Stimulated activated effector memory CD8-positive, alpha-beta T cell treated with anti-CD3 and anti-CD28 coated beads, Interleukin-12 subunit alpha, Interleukin-12 subunit beta, amount 100 ng/mL, for 72 hours (primary cell): ENCODE measurements around the gene SCFD1.

Experiments
- ATAC-seq: fragments of 150-1000 bp; cut with Tn5 transposase; 2 replicates; pipeline ENCODE4 v1.10.0; 2021
- DNase-seq, 2 donors: peaks; one replicate each; pipeline ENCODE4 v3.0.0; 2021 to 2022; ENCODE audit warnings: low spot score in 2 of 2
- H3K27ac Mint-ChIP-seq: one replicate; pipeline ENCODE4 v1.8.0; 2022; ENCODE audit warnings: mild to moderate bottlenecking, mixed read lengths
- H3K36me3 Mint-ChIP-seq: one replicate; pipeline ENCODE4 v1.8.0; 2022; ENCODE audit warnings: mild to moderate bottlenecking, mixed read lengths
- H3K4me1 Mint-ChIP-seq: one replicate; pipeline ENCODE4 v1.8.0; 2022; ENCODE audit warnings: mixed read lengths
- H3K4me3 Mint-ChIP-seq: one replicate; pipeline ENCODE4 v1.8.0; 2022; ENCODE audit warnings: mild to moderate bottlenecking, mixed read lengths
- H3K9me3 Mint-ChIP-seq: one replicate; pipeline ENCODE4 v1.8.0; 2022; ENCODE audit warnings: mixed read lengths

SCFD1 gene

DNA sequence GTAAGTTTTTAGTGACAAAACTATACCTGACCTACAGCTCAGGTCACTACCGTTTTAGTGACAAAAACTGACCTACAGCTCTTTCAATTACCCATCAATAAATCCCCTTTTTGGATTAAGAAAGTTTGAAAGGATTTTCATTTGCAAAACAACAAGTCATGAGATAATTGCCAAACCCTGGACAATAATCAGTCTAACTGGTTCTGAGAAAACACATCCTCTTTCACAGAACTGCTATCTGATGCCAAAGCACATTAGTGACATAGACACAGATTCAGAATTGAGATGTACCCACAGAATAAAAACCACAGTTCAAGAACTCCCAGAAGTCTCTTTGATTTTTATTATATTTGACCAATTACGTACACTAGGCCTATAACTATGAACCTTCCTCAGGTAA lies 126.2 kb downstream of the SCFD1 start:
- Mint-ChIP-seq H3K4me3 (no peak overlapping the region), H3K9me3 (no peaks in the 10 kb centered on the region), H3K4me1 (no peaks in the 10 kb centered on the region), H3K27ac (no peak overlapping the region), H3K36me3 (no peaks in the 10 kb centered on the region)
- no peak for ATAC-seq
- DNase-seq: no peak

DNA sequence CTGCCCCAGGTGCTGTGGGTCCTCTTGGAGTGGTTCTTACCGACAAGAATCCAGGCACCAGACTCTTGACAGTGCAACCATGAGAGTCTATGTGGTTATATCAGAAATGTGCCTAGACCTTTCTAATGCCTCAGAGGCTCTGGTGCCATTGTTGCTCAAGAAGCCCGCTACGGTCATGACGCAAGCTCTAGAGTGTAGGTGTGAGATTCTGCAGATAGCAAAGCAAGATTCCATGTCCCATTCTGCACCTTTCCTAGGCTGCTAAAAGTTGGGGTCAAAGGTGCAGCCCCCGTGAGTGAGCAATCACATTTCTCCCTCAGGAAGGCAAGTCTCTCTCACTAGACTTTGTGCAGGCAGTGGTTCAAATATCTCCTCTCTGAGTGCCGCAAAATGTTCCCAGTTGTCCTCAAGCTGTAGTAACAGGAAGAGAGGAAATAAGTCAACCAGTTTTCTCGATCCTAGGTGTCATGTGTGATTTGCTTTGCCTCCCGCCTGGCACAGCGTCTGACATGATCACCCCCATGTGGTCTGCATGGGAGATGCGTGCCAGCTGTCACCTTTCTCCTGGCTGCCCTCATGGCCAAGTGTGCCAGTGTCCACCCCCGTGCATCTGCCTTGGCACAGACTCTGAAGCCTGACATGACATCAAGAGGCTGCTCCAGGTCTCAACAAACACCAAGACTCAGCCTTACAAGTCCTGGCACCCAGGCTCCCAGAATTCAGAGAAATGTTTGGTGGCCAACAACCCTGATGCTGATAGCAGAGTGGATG lies 129.7 kb downstream of the SCFD1 start:
- Mint-ChIP-seq H3K9me3 (no peaks in the 10 kb centered on the region), H3K36me3 (no peaks in the 10 kb centered on the region), H3K27ac (no peak overlapping the region), H3K4me1 (no peaks in the 10 kb centered on the region), H3K4me3 (no peak overlapping the region)
- ATAC-seq (no peak), DNase-seq (no peak)

DNA sequence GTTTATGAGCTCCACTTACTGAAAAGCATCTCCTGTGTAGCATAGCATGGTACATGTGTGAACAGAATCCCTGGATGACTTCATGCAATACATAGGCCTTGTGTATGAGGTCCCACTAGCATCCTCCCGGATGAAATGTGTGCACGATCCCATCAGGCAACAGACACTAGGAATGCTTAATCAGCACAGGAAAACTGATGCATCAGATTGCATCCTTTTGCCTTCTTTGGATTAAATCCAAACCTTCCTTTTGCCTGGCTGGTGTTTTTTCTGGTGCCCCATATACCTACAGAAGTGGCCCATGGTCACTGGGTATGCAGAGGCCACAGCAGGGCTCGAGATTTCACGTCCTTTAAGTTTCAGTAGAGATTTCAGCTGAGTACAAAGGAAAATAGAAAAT lies 131.3 kb downstream of the SCFD1 start:
- DNase-seq (no peak), ATAC-seq (no peak)
- no peaks in the 10 kb centered on the region for H3K4me1 Mint-ChIP-seq
- H3K4me3 Mint-ChIP-seq: no peak overlapping the region
- no peaks in the 10 kb centered on the region for H3K9me3 Mint-ChIP-seq
- H3K36me3 Mint-ChIP-seq: no peaks in the 10 kb centered on the region
- no peak overlapping the region for H3K27ac Mint-ChIP-seq

DNA sequence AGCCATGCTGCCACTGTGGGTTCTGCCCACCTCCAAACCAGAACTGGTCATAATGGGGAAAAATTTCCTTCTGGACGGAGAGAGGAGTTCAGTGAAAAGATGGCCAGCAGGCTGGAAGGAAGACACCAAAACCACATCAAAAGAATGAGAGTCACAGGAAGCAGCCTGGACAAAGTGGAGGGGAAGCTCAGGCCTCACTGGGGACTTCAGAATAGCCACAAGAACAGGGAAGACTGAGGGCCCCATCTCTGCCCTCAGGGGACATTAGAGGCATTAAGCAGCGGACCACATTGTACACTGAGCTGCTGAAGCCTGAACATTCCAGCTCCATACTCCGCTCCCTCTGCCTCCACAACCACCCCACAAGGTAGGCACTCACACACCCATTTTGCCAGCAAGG lies 132.7 kb downstream of the SCFD1 start:
- no peaks in the 10 kb centered on the region for H3K4me1 Mint-ChIP-seq
- H3K36me3 Mint-ChIP-seq: no peaks in the 10 kb centered on the region
- DNase-seq (no peak), ATAC-seq (no peak)
- no peak overlapping the region for H3K27ac Mint-ChIP-seq
- no peak overlapping the region for H3K4me3 Mint-ChIP-seq
- H3K9me3 Mint-ChIP-seq: no peaks in the 10 kb centered on the region

DNA sequence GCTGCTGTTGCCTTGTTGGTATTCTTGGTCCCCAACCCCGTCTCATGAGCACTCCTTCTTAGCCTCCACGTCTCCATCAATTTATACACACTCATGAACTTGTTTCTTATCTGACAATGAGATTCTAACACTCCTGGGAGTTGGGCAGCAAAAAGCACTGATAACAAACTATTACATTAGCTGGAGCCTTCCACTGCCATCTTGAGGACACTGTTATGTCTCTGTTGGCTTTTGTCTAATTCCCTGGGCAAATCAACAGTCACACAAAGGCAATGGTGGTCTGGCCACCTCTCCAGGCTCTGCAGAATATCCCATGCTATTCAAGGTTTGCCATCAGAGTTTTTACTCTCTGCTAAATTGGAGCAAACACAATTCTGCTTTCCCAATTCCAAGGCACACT lies 134.5 kb downstream of the SCFD1 start:
- no peaks in the 10 kb centered on the region for H3K4me1 Mint-ChIP-seq

DNA sequence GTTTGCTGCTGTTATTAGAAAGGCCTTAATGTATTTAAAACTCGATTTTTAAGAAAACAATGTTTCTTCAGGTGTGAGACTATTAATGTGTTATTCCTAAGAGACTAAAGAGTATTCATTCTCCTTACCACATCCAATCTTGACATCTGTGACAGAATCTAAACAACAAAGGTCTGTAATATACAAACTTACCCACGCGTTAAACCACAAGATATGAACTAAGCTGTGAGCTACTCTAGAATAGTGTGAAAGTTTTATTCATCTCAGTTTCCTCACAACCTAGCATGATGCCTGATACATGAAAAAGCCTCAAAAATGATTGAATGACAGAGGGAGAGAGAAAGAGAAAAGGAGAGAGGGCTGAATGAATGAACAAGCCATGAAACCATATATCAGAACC lies 135.0 kb downstream of the SCFD1 start:
- no peak for ATAC-seq
- H3K4me3 Mint-ChIP-seq: no peak overlapping the region
- no peaks in the 10 kb centered on the region for H3K36me3 Mint-ChIP-seq
- H3K9me3 Mint-ChIP-seq: no peaks in the 10 kb centered on the region
- H3K4me1 Mint-ChIP-seq: no peaks in the 10 kb centered on the region
- no peak for DNase-seq
- H3K27ac Mint-ChIP-seq: no peak overlapping the region

More for the DNA sequence above, 134.5 kb downstream of the SCFD1 start:
- Mint-ChIP-seq H3K9me3 (no peaks in the 10 kb centered on the region), H3K27ac (no peak overlapping the region), H3K36me3 (no peaks in the 10 kb centered on the region), H3K4me3 (no peak overlapping the region)
- no peak for DNase-seq
- no peak for ATAC-seq

DNA sequence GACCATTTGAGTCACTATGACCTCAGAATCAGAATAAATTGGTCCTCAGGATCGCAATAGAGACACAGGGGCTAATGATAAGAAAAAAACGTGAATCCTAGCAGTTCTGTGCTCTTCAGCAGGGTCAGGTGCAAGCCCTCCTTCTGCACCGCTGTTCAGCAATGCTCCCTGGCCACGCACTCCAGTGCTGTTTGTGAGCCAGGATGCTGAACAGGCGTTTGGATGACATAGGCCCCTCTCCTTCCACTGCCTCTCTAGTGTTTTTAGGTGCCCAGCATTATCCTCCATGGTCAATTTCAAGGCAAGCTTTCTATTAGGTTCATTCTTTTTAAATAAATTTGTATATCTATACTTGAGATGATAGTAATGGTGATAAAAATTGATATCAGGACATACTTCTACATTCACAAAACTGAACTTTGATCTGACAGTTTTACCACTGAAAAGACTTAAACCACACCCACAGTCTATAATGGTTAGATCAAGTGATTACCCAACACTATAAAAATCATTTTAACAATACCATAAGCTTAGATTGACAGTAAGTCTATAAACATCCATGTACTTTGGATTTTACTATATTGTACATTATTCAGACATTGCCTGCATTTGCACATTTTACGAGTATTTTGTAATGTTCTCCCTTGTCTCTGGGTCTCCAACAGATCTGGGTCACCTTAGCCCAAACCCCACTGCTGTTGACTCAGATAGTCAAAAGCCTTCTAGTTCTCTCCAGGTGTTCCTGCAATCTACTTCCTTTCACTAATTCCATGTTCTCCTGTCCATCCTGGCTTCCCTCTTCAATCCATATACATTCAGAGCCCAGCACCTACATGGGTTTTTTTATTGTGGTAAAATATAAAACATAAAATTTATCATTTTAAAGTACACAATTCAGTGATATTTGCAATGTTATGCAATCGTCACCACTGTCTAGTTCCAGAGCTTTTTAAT lies 137.3 kb downstream of the SCFD1 start:
- Mint-ChIP-seq H3K4me1 (no peaks in the 10 kb centered on the region), H3K4me3 (no peak overlapping the region), H3K9me3 (peaks cover 11% of the 10 kb centered on the region), H3K36me3 (no peaks in the 10 kb centered on the region), H3K27ac (no peak overlapping the region)
- DNase-seq (no peak), ATAC-seq (no peak)

DNA sequence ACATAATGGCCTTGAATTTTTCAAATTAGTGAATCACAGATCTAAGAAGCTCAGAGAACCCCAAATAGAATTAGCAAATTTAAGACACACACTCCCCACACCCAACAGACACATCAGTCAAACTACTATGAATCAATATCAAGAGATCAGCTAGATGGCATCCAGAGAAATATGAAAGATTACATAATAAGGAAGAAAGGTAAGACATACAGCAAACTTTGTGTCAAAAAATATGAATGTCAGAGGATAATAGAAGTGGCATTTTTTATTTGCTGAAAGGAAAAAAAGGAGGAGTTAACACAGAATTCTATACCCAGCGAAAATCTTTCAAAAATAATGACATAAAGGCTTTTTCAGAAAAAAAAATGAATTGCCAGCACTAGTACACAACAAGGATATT lies 141.8 kb downstream of the SCFD1 start:
- DNase-seq: no peak
- no peaks in the 10 kb centered on the region for H3K36me3 Mint-ChIP-seq
- H3K4me1 Mint-ChIP-seq: no peaks in the 10 kb centered on the region
- no peak overlapping the region for H3K4me3 Mint-ChIP-seq
- ATAC-seq: no peak
- H3K27ac Mint-ChIP-seq: no peak overlapping the region
- H3K9me3 Mint-ChIP-seq: peaks cover 13% of the 10 kb centered on the region

DNA sequence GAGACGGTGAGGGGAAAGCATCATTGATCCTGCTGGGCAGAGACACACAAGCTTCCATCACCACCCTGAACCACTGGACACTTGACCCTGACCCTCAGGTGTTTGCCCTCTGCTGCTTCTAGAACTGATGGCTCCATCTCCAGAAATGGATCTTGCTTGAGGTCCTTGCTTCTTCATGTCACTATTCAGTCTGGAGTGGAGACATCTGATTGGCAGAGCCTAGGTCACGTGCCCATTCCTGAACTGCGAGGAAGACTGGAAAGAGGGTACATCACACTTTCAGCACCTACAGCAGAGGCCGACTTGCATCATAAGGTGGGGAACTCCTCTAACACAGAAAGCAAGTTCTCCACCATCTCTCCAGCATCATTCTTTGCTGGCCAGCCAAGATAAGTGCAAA lies 145.5 kb downstream of the SCFD1 start:
- Mint-ChIP-seq H3K27ac (no peak overlapping the region), H3K4me3 (no peak overlapping the region), H3K9me3 (peaks cover 13% of the 10 kb centered on the region), H3K4me1 (no peaks in the 10 kb centered on the region), H3K36me3 (no peaks in the 10 kb centered on the region)
- DNase-seq (no peak), ATAC-seq (no peak)

DNA sequence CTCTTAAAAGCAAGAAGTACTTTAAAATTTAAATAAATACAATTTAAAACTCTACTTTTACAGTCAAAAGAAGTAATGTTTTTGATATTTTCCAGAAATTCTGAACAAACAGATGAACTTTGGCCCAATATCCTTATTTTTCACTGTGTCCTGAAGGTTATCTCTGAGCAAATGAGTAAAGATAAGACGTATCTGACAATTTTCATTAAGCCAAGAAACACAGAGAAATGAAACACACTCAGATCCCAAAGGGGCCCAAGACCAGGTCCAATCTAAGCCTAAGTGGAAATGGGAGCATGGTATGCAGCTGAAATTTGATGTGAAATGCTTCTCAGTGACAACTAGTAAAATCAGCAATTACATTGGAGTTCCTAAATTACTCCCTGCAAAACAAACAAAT lies 146.7 kb downstream of the SCFD1 start:
- Mint-ChIP-seq H3K27ac (no peak overlapping the region), H3K4me3 (no peak overlapping the region), H3K36me3 (no peaks in the 10 kb centered on the region), H3K9me3 (peaks cover 9% of the 10 kb centered on the region), H3K4me1 (no peaks in the 10 kb centered on the region)
- no peak for DNase-seq
- ATAC-seq: no peak

DNA sequence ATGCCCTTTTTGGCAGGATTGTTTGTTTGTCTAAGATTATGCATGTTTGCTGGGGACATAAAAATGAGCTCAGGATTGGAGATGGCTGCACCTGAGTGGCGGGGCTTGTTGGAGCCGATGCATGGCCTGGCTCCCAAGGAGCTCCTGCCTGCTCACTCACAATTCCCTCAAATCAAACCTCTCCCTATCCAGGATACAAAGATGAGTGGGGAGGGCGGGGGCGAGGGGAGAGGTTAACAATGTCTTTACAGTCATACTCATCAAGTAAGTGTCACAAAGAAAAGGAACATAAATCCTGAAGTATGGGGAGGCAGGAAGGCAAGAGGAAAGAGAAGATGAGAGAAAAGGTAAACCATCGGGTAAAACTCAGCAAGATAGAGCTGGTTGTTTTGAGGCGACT lies 148.3 kb downstream of the SCFD1 start:
- no peaks in the 10 kb centered on the region for H3K9me3 Mint-ChIP-seq
- H3K4me1 Mint-ChIP-seq: no peaks in the 10 kb centered on the region
- no peaks in the 10 kb centered on the region for H3K36me3 Mint-ChIP-seq
- no peak overlapping the region for H3K27ac Mint-ChIP-seq
- DNase-seq (no peak), ATAC-seq (no peak)
- H3K4me3 Mint-ChIP-seq: no peak overlapping the region

DNA sequence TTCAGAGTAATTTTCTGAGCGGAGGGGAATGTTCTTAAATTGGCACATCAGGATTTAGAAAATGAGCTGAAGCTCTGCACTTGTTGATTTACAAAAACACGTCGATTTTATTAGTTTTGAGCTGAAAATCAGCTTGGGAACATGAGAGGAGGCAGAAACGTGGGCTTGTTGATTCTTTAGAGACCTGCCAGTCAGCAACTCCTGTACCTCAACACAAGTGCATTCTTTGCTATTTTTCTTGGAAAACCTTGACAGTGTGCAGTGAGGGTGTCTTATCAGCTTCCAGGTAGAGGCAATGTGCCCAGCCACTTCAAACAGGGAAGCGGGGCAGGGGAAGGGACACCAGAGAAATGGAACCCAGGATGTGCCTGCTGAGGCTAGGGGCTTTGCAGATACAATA lies 149.5 kb downstream of the SCFD1 start:
- ATAC-seq: no peak
- no peaks in the 10 kb centered on the region for H3K36me3 Mint-ChIP-seq
- H3K9me3 Mint-ChIP-seq: no peaks in the 10 kb centered on the region
- no peak for DNase-seq
- H3K27ac Mint-ChIP-seq: no peak overlapping the region
- no peaks in the 10 kb centered on the region for H3K4me1 Mint-ChIP-seq
- no peak overlapping the region for H3K4me3 Mint-ChIP-seq

DNA sequence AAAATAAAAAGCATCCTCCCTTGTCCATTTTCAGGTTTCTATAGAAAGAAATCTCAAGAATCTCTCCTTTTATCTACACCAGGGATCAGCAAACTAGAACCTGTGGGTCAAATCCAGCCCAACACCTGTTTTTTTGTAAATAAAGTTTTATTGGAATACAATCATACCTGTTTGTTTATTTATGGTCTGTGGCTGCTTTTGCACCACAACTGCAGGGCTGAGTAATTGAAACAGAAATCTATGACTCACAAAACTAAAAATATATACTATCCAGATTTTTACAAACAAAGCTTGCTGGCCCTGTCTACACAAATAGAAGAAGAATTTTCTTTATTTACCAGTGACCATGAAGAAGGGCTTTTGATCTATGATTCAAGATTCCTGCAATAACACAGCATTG lies 157.1 kb downstream of the SCFD1 start:
- DNase-seq (no peak), ATAC-seq (no peak)
- Mint-ChIP-seq H3K9me3 (no peaks in the 10 kb centered on the region), H3K4me1 (no peaks in the 10 kb centered on the region), H3K27ac (no peak overlapping the region), H3K4me3 (no peak overlapping the region), H3K36me3 (peaks cover 6% of the 10 kb centered on the region)
